GM21367 (cell line): ENCODE results near the gene EFNA1.

Experiments
- ATAC-seq: cut with Tn5 transposase; IDR thresholded peaks from one replicate; pipeline ENCODE4 v1.9.1; 2021; ENCODE audit not compliant: unreplicated experiment

The EFNA1 gene, protein sequence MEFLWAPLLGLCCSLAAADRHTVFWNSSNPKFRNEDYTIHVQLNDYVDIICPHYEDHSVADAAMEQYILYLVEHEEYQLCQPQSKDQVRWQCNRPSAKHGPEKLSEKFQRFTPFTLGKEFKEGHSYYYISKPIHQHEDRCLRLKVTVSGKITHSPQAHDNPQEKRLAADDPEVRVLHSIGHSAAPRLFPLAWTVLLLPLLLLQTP

DNA sequence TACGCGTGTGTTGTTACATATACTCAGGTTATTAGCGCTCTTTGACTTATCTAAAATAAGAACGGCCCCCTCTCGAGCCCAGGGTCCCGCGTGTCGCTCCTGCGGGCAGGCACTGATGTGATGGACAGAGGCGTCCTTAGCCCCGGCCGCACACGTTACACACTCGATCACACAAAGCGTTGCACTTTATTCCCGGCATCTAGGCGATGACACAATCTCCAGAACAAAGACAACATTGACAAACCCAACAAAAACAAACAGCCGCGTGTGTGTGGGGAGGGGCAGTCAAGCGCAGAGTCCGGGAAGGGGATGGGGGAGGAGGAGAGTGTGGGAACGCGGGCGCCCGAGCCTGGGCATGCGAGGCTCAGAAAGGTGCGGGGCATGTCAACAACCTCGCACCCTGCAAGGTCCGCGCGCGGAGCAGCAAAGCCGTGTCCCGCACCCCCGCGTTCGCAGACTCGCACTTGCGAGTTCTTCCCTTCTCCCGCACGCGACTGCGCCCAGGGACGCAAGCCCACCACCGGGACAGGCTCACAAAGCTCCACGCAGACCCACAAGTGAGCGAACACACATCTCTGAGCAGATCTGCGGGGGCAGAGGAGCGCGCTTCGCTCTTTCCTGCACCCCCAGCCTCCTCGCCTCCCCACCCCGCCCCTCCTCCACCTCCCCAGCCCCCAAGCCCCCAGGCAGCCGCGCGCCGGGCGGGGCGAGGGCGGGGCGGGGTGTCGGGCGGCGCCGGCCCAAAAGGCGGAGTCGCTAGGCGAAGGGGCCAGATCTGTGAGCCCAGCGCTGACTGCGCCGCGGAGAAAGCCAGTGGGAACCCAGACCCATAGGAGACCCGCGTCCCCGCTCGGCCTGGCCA is at the start of gene EFNA1:
Gene EFNA1 (plus strand): TSS at position 772 of the 862 bp plus-strand sequence. CDS start 102 bp downstream, outside the sequence.
- no peak for ATAC-seq

DNA sequence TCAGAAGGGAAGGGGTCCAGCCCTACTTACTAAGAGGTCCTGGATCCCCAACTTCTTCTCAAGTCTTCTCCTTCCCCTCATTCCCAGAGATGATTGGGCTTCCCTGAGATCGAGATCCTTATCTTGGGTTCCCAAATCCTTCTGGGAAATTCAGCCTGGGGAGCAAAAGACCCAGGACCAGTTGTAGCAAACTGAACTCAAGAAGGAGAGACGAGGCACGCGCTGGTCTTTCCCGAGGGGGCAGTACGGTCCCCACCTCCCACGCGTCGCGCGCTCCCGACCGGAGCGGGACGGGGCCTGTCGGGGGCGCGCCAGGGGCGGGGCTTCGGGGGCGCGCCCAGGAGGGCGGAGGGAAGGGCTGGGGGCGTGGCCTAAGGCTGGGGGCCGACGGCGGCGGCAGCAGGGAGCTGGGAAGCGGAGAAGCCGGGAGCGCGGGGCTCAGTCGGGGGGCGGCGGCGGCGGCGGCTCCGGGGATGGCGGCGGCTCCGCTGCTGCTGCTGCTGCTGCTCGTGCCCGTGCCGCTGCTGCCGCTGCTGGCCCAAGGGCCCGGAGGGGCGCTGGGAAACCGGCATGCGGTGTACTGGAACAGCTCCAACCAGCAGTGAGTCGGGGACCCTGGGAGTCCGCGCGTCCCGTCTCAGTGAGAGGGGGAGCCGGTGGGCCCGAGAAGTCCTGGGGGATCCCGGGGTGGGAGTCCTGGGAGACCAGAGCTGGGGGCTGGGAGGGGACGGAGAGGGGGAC is 49.0 kb upstream of the EFNA1 start, which contains the start of gene EFNA3:
Gene EFNA3 (plus strand): TSS at position 369 of the 741 bp plus-strand sequence. CDS start 105 bp downstream, at position 474.
- no peak for ATAC-seq

DNA sequence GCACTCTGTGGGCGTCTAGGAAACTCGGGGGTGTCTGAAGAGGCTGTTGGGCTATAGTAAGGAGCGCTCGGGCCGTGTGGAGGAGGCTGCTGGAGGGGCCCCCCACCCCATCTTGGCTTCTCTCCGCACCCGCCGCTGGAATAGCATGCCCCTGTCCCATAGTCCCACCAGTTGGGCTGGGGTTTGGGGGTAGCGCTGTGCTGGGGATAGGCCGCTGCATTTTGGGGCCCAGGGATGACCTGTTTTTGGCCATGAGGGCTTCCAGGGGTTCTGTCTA is 48.5 kb upstream of the EFNA1 start:
- no peak for ATAC-seq

DNA sequence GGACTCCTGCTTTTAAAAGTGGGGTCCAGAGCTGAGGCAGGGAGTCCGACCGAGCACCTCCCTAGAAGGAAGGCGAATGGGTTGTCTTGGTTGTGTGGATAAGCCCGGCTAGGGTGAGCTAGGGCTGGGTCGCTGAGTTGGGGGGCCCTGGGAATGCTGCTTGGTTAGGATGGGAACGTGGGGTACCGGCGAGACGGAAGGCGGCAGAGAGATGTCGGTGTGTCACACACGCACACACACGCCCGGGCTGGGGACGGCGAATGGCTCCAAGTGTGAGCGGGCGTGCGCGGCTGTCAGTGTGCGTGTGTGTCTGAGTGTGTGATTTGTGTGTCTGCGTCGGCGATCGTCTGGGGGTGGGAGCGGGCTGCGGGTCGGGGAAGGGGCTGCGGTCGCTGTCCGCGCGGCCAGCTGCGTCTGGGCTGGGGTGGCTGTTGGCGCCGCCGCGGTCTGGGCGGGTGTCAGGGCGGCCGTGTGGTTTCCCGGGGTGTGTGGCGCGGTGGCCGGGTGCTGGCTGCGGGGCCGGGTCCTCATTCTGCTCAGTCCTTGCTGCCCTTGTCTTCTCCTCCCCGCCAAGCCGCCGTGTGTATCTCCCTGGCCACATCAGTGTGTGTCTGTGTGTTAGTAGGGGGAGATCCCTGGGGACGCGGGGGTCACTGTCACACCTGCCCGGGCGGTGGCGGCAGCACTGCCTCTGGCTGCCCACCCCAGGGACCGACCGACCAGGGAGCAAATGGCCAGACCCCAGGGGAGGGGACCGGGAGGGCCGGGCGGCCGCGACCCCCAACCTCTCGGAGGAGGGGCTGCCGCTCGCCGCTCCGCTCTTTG is 48.0 kb upstream of the EFNA1 start:
- ATAC-seq = no peak

DNA sequence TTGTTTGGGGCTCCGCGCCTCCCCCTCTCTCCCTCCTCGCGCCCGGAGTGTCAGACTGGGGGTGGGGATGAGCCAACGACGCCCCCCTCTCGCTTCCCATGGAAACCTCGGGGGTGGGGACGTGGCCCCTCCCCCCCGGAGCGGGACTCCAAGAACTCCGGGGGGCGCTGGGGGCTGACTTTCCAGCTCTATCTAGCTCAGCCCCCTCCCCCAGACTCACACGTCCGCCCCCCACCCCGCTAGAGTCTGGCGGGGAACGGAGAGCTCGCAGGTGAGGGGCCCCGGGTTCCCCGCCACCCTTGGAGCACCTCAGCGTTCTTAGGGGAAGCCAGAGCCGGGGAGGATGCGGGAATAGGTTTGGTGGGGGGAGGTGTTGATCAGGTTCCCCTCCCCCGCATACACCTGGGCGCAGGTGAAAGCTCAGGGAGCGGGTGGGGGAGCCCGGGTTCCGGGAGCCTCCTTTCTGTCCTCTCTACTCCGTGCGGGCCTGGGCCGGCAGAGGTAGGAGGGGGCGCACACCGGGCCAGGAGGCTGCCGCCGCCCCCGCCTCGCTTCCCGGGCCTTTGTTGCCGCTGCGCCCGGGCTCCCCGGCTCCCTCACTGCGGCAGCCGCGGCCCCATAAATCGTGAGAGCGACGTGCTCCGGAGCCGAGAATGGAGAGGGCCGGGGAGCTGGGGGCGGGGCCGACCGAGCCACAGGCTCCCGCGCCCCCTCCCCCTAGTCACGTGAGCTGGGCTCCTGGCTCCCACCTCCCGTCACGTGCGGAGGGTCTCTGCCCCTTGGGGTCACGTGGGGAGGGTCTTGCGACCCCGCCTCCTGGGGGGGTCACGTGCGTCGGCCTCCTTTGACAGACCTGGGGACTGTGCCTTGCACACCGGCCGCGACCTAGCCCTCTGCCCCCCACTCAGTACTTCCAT is 47.1 kb upstream of the EFNA1 start:
- ATAC-seq = no peak

DNA sequence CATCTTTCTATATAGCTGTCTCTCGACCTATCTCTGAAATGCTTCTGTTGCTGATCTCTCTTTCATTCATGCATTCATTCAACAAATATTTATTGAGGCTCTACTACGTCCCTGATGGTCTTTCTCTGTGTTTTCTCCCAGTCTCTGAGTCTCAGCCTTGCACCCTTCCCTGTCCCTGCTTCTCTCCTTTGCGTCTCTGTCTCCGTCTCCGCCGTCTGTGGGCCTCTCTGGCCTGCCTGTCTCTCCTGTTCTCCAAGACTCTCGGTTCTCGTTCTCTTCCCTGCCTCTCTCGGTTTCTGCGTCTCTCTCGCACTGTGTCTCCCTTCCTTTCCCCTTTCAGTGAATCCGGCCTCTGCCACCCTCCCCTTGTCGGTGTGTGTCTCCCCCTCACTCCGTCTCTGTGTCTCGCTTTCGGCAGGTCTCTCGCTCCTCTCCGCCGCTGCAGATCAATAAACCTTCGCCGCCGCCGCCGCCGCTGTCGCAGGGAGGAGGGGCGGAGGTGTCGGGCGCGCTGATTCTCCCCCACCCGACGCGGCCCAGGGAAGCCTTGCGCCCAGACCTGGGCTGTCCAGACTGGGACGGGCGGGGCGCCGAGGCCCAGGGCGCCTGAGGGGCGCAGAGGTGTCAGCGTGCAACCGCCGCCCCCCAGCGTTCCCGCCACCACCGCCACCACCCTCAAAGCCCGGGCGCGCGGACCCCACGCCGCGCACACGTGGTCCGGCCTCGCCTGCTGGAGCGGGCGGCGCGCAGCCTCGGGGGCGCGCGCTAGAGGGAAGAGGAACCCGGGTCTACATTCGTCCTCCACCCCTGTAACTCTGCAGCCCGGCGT is 46.0 kb upstream of the EFNA1 start:
- ATAC-seq = no peak

DNA sequence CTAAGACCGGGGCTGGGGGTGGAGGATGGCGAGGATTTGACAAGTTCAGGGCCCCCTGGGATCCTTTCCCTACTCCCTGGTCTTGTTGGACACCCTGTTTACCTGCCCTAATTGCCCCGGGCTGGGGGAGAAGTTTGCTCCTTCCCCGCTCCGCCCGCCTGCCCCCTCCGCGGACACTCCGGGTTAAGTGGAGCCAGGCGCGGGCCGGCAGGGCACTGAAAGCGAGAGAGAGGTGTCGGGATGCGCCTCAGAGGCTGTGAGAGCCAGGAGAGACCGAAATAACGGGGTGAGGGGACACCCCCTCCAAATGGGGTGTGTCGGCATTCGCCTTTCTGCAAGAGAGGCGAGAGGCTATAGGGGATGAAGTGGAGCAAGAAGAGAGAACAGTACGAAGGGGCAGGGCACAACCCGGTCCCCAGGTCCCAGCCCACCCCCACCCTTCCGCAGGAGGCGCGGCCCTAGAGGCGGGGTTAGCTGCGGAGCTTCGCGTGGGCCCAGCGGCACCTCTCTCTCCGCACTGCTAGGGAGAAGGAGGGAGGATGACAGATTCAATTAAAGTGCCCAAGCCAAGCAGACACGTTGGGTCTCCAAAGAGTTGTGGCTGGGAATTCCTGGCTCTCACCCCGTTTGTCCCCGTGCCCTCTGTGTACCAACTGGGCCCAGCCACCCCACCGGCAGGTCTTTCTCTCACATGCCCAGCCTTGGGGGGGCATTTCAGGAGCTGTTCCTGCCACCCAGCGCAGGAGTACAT is 45.2 kb upstream of the EFNA1 start:
- no peak for ATAC-seq

DNA sequence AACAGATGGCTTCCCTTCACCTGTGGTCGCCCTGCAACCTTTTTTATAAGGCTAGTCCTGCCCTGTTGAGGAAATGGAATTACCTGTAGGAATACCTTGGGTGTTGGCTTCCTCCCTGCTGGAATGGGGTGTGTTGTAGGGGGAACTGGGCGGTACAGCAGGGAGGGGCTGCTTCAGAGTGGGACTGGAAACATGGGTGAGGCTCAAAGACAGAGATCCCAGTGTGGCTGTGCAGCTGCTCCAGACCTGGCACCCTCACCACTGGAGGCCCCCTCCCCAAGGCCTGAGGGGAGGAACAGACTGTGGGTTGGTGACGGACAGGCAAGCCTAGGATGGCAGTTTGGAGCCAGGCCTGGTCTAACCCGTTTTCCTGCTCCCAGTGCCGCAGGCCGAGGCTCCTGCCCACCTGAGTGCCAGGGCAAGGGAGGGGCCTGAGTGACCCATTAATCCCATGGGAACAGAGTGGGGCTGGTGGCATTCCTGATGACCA is 44.6 kb upstream of the EFNA1 start:
- ATAC-seq = no peak

DNA sequence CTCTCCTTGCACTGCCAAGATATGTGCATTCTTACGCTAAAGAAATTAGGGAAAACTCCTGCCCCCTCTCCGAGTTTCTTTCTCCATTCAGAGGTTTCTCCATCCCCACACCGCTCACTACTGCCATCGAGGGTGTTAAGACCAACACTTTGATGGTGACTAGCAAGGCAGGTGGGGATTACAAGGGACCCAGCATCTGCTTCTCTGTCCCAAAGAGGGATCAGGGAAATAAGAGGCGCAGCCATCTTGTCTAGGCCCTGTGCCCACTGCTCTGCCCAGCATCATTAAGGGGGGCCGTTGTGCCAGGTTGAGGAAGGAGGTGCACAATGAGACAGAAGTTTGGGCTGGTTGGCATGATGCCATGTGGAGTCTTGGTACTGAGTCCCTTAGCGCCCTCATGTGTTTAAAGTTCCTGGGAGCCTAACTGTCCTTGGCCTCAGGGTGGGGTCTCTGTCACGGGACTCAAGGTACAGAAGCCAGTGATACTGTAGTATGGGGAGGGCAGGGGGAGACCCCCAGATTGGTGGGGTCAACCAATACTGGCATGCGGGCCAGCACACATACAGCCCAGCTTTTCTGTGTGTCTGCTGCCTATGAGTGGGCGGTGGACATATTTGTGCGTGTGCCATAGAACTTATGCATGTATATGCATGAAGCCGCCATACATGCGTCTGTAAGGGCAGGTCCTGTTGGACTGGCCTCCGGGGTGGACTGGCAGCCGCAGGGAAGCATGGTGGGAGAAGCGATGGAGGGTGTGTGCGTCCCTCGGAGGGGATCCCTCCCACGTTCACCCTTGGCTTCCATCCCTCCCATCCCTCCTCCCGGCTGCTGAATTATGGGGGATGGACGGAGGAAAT is 43.6 kb upstream of the EFNA1 start:
- no peak for ATAC-seq

DNA sequence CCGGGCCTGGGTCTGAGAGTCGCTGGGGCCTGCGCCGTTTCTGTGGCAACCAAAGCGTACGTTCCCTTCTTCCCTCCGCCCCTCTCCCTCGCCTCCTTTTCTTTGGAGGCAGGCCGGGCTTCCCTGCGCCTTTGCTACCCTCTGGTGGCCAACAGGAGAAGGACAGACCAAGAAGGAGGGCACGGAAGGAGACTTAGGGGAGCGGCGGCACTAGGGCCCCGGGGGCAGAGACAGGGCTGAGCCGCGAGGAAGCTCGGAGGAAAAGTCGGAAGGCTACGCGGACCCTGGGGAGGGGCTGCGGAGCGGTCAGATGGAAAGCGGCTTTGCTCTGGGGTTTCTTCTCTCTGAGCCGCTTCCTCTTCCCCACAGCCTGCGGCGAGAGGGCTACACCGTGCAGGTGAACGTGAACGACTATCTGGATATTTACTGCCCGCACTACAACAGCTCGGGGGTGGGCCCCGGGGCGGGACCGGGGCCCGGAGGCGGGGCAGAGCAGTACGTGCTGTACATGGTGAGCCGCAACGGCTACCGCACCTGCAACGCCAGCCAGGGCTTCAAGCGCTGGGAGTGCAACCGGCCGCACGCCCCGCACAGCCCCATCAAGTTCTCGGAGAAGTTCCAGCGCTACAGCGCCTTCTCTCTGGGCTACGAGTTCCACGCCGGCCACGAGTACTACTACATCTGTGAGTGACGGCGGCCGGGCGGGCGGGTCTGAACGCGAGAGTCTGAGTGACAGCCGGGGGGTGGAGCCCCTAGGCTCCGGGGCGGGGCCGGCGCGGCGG is 42.8 kb upstream of the EFNA1 start:
- ATAC-seq = peak; percentile 58

DNA sequence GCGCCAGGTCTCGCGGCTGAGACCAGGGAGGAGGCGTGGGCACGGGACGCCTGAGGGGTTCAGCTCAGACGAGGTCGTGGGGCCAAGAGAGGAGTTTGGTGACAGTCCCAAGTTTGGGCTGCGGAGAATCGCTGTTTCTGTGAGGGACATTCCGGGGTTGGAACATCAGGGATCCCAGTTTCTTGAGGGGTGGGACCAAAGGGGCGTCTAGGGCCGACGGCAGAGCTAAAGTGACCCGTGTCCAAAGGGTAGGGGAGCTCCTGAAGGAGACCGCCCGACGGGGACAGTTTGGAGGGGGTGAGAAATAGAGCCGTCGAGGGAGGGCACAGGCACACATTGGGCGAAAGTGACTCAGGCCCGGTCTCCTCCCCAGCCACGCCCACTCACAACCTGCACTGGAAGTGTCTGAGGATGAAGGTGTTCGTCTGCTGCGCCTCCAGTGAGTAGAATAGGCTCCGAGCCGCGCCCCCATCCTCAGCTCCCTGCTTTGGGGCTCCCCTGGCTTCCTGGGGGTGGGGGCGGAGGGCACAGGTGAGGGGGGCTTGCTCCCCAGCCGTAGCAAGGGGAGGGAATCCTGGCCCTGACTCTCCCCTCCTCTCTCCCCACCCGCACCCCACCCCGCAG is 42.1 kb upstream of the EFNA1 start:
- no peak for ATAC-seq

DNA sequence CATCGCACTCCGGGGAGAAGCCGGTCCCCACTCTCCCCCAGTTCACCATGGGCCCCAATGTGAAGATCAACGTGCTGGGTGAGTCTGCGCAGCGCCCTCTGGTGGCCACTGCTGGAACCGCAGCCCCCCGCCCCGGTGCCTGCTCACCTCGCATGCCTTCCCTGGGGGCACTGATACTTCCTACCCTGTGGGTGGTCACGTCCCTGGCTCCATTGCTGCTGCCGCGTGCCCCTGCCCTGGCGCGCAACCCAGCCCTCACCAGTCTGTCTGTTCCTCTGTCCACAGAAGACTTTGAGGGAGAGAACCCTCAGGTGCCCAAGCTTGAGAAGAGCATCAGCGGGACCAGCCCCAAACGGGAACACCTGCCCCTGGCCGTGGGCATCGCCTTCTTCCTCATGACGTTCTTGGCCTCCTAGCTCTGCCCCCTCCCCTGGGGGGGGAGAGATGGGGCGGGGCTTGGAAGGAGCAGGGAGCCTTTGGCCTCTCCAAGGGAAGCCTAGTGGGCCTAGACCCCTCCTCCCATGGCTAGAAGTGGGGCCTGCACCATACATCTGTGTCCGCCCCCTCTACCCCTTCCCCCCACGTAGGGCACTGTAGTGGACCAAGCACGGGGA is 41.4 kb upstream of the EFNA1 start:
- no peak for ATAC-seq

DNA sequence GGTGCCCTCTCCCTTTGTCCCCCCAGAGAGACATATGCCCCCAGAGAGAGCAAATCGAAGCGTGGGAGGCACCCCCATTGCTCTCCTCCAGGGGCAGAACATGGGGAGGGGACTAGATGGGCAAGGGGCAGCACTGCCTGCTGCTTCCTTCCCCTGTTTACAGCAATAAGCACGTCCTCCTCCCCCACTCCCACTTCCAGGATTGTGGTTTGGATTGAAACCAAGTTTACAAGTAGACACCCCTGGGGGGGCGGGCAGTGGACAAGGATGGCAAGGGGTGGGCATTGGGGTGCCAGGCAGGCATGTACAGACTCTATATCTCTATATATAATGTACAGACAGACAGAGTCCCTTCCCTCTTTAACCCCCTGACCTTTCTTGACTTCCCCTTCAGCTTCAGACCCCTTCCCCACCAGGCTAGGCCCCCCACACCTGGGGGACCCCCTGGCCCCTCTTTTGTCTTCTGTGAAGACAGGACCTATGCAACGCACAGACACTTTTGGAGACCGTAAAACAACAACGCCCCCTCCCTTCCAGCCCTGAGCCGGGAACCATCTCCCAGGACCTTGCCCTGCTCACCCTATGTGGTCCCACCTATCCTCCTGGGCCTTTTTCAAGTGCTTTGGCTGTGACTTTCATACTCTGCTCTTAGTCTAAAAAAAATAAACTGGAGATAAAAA is 40.7 kb upstream of the EFNA1 start:
- no peak for ATAC-seq

DNA sequence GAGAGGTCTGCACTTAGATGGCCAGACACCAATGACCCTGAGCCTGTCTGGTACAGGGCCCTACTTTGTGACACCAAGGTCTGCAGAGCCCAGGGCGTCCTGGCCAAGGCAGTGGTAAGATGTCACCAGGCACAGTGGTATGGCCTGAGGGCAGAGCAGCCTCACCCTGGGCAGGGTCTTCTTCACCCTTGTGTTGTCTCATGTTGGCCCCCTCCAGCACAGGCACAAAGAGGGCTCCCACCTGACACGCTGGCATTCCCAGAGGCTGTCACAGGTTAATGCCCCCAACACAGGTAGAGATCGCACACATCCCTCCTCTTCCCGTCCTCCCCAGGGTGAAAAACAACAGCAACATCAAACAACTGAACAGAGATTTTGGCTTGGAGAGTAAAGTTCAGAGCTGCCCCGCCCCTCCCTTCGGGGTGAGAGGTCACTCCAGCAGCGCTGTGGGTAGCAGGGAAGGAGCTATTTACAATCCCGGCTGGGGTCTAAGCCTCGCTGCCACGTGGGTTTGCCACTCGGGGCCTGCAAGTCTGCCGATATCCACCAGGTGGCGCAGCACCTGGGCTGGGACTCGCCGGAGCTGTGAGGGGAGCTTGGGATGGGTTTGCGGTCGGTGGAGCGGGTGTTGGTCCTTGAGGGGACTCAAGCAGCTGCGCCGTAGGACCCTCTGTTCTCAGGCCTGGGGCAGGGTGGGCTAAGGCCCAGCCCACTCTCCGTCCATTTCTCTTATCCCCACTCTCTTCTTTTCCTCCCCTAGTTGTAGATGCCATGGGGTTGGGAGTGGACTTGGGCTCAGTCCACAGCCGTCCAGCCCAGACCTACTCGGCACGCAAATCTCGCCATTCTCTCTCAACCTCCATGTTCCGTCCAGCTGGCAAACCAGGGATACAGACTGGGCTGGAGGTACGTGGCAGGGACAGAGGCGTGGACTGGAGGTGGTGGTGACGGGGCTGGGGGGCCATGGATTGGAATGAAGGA is 36.3 kb upstream of the EFNA1 start:
- no peak for ATAC-seq
